Adrenal gland (tissue), 5 donors: Measurements from ENCODE around the gene ERBB2.

Experiments used
- POLR2A ChIP-seq, 2 donors: fragments of 450-650 bp; IDR thresholded peaks; one replicate each; pipeline ENCODE4 v1.6.1; 2017; ENCODE audit warnings: antibody characterized with exemption in 2 of 2, mild to moderate bottlenecking in 2 of 2, moderate library complexity in 1 of 2
- TF ChIP-seq, protein P1 (sequence below), 6 experiments: fragments of 450-650 bp in 4 of 6; fragments of 200-600 bp in 2 of 6; sonication (generic) in 1 of 6; IDR thresholded peaks; 1 replicate in 5 of 6; 2 replicates in 1 of 6; pipeline versions ENCODE4 v1.5.1 to v1.8.0; 2016 to 2021; ENCODE audit warnings: antibody characterized with exemption in 6 of 6, mild to moderate bottlenecking in 2 of 6, moderate library complexity in 1 of 6
- donor health status: DM: no; HTN: no; CAD: no.

DNA sequence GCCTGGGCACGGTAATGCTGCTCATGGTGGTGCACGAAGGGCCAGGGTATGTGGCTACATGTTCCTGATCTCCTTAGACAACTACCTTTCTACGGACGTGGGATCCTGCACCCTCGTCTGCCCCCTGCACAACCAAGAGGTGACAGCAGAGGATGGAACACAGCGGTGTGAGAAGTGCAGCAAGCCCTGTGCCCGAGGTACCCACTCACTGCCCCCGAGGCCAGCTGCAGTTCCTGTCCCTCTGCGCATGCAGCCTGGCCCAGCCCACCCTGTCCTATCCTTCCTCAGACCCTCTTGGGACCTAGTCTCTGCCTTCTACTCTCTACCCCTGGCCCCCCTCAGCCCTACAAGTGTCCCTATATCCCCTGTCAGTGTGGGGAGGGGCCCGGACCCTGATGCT, 12.0 kb downstream of the ERBB2 start:
- TF ChIP-seq POLR2A (IDR thresholded peaks at IDR 0.05): no peak
- TF ChIP-seq, protein P1, sequence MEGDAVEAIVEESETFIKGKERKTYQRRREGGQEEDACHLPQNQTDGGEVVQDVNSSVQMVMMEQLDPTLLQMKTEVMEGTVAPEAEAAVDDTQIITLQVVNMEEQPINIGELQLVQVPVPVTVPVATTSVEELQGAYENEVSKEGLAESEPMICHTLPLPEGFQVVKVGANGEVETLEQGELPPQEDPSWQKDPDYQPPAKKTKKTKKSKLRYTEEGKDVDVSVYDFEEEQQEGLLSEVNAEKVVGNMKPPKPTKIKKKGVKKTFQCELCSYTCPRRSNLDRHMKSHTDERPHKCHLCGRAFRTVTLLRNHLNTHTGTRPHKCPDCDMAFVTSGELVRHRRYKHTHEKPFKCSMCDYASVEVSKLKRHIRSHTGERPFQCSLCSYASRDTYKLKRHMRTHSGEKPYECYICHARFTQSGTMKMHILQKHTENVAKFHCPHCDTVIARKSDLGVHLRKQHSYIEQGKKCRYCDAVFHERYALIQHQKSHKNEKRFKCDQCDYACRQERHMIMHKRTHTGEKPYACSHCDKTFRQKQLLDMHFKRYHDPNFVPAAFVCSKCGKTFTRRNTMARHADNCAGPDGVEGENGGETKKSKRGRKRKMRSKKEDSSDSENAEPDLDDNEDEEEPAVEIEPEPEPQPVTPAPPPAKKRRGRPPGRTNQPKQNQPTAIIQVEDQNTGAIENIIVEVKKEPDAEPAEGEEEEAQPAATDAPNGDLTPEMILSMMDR (IDR thresholded peaks at IDR 0.05): no peak
